Caco-2 (cell line): ENCODE results near the gene KDM4B. TPM values are rescaled to one million over a fixed set of nuclear protein-coding genes. Genes with fewer than 3 reads are reported as not detected.

Source experiments
- BruUV-seq: library from RNA; stranded (reverse); fragments of 400-500 nt; replicated peaks from 2 replicates; lab custom pipeline; 2021; lab: Mats Ljungman, UMichigan
- CTCF ChIA-PET: fragments of 300-600 bp; sonication (Branson Sonifier 250); formaldehyde crosslinking; loops from one replicate; lab custom pipeline; 2022; ENCODE audit warnings: antibody characterized with exemption; lab: Charles Lee
- POLR2A ChIA-PET: fragments of 300-600 bp; sonication (Branson Sonifier 250); formaldehyde crosslinking; loops from one replicate; lab custom pipeline; 2022; ENCODE audit warnings: antibody characterized with exemption; lab: Charles Lee
- DNase-seq, 2 experiments: peaks; one replicate each; pipeline versions ENCODE4 v3.0.0 to v3.0.0-alpha.2; 2020 to 2022
- H3K27me3 ChIP-seq: replicated peaks from 2 replicates; pipeline ENCODE4 v1.6.0; 2011; ENCODE audit warnings: low read length; ENCODE audit not compliant: control insufficient read depth, insufficient read depth
- H3K36me3 ChIP-seq: 2 replicates; pipeline ENCODE4 v1.5.1; 2011; ENCODE audit warnings: low read length; ENCODE audit not compliant: control insufficient read depth, insufficient read depth
- H3K4me1 ChIP-seq: fragments of 250-450 bp; sonication (Bioruptor Pico); 2 replicates; pipeline ENCODE4 v1.5.1; 2020; ENCODE audit warnings: mild to moderate bottlenecking
- H3K4me3 ChIP-seq: 2 replicates; pipeline ENCODE4 v1.5.1; 2011; ENCODE audit warnings: low read depth, mild to moderate bottlenecking, control low read depth, low read length
- H3K9me3 ChIP-seq: fragments of 250-450 bp; sonication (Bioruptor Pico); 2 replicates; pipeline ENCODE4 v1.5.1; 2020; ENCODE audit warnings: mild to moderate bottlenecking, moderate library complexity
- H3K27ac Mint-ChIP-seq: one replicate; pipeline ENCODE4 v1.8.0; 2022; ENCODE audit warnings: mixed read lengths; ENCODE audit not compliant: unreplicated experiment
- H3K27me3 Mint-ChIP-seq: one replicate; pipeline ENCODE4 v1.8.0; 2022; ENCODE audit warnings: mixed read lengths; ENCODE audit not compliant: insufficient read depth, unreplicated experiment
- H3K36me3 Mint-ChIP-seq: one replicate; pipeline ENCODE4 v1.8.0; 2022; ENCODE audit warnings: mild to moderate bottlenecking, mixed read lengths; ENCODE audit not compliant: insufficient read depth, unreplicated experiment
- H3K4me1 Mint-ChIP-seq: one replicate; pipeline ENCODE4 v1.8.0; 2022; ENCODE audit warnings: low read depth, mixed read lengths; ENCODE audit not compliant: unreplicated experiment
- H3K4me3 Mint-ChIP-seq: one replicate; pipeline ENCODE4 v1.8.0; 2022; ENCODE audit warnings: mild to moderate bottlenecking, moderate library complexity, mixed read lengths; ENCODE audit not compliant: unreplicated experiment
- H3K9me3 Mint-ChIP-seq: one replicate; pipeline ENCODE4 v1.8.0; 2022; ENCODE audit warnings: mixed read lengths; ENCODE audit not compliant: unreplicated experiment
- CTCF ChIP-seq, 2 experiments: fragments of 200-600 bp in 1 of 2; IDR thresholded peaks; 1 replicate in 1 of 2; 2 replicates in 1 of 2; pipeline versions ENCODE4 v1.5.1 to v1.8.0; 2011 to 2022; ENCODE audit warnings: antibody characterized with exemption in 1 of 2, control low read depth in 1 of 2, inconsistent platforms in 1 of 2, low read depth in 1 of 2, low read length in 1 of 2, mild to moderate bottlenecking in 1 of 2, moderate library complexity in 1 of 2; ENCODE audit not compliant: insufficient read depth in 1 of 2, severe bottlenecking in 1 of 2, unreplicated experiment in 1 of 2
- intact Hi-C: fragments of 100-400 bp; cut with micrococcal nuclease; formaldehyde crosslinking; loops from one replicate; pipeline ENCODE4 v1.10.0; 2022; ENCODE audit not compliant: unreplicated experiment
- total RNA-seq: library from RNA; stranded (reverse); gene quantifications from 2 replicates; pipeline ENCODE4 v1.2.3, GENCODE V29; 2022

The KDM4B gene
- total RNA-seq, 1 experiment from 2014 or later: 27.4 TPM

GRCh38 chr19:5119297-5119998 is 150.5 kb downstream of the KDM4B start:
- H3K27ac Mint-ChIP-seq: no peak overlapping the region
- BruUV-seq: no TSS peak

GRCh38 chr19:5120321-5120720 is 151.4 kb downstream of the KDM4B start:
- no TSS peak for BruUV-seq

More at GRCh38 chr19:5119297-5119998, 150.5 kb downstream of the KDM4B start:
- H3K4me1 ChIP-seq: no peaks in the 10 kb centered on the region
- H3K27me3 ChIP-seq: no peaks in the 10 kb centered on the region
- no peaks in the 10 kb centered on the region; the same call in 1 of the 2 replicates for H3K36me3 ChIP-seq
- H3K36me3 Mint-ChIP-seq: peaks cover 36% of the 10 kb centered on the region
- peaks cover 16% of the 10 kb centered on the region for H3K9me3 Mint-ChIP-seq
- TF ChIP-seq CTCF (IDR thresholded peaks at IDR 0.05; ENCODE audit: insufficient read depth in 1 of 2, low read depth in 1 of 2, low read length in 1 of 2, severe bottlenecking in 1 of 2, unreplicated experiment in 1 of 2): no peak
- DNase-seq: no peak
- no peak overlapping the region for H3K4me3 Mint-ChIP-seq
- no peaks in the 10 kb centered on the region for H3K27me3 Mint-ChIP-seq
- H3K4me3 ChIP-seq: no peak overlapping the region
- POLR2A ChIA-PET: no interaction called here
- peaks cover 4% of the 10 kb centered on the region; the same call in 1 of the 2 replicates for H3K9me3 ChIP-seq
- CTCF ChIA-PET: interaction anchor here (0.6 kb wide), 1 partner anchor 19 kb away, joined by 4 read pairs; no protein-coding TSS in a partner anchor
- no peaks in the 10 kb centered on the region for H3K4me1 Mint-ChIP-seq
- intact Hi-C loops: no loop called here

GRCh38 chr19:5120833-5121232 is 151.9 kb downstream of the KDM4B start:
- H3K36me3 Mint-ChIP-seq: peaks cover 27% of the 10 kb centered on the region
- CTCF ChIA-PET: no interaction called here
- BruUV-seq: no TSS peak

More at GRCh38 chr19:5120321-5120720, 151.4 kb downstream of the KDM4B start:
- H3K4me1 Mint-ChIP-seq: no peaks in the 10 kb centered on the region
- ChIA-PET POLR2A (no interaction called here), CTCF (no interaction called here)
- Histone ChIP-seq H3K9me3 (peaks cover 4% of the 10 kb centered on the region; the same call in 1 of the 2 replicates), H3K36me3 (no peaks in the 10 kb centered on the region; the same call in 1 of the 2 replicates), H3K4me3 (no peak overlapping the region), H3K27me3 (no peaks in the 10 kb centered on the region), H3K4me1 (no peaks in the 10 kb centered on the region)
- H3K9me3 Mint-ChIP-seq: peaks cover 14% of the 10 kb centered on the region
- no peak overlapping the region for H3K4me3 Mint-ChIP-seq
- no peak for DNase-seq
- H3K27me3 Mint-ChIP-seq: no peaks in the 10 kb centered on the region
- no peak for TF ChIP-seq CTCF (IDR thresholded peaks at IDR 0.05; ENCODE audit: insufficient read depth in 1 of 2, low read depth in 1 of 2, low read length in 1 of 2, severe bottlenecking in 1 of 2, unreplicated experiment in 1 of 2)
- H3K27ac Mint-ChIP-seq: no peak overlapping the region
- intact Hi-C loops: no loop called here
- H3K36me3 Mint-ChIP-seq: peaks cover 32% of the 10 kb centered on the region

More at GRCh38 chr19:5120833-5121232, 151.9 kb downstream of the KDM4B start:
- H3K9me3 ChIP-seq: no peaks in the 10 kb centered on the region
- H3K27ac Mint-ChIP-seq: no peak overlapping the region
- H3K4me3 ChIP-seq: no peak overlapping the region
- H3K27me3 ChIP-seq: no peaks in the 10 kb centered on the region
- H3K9me3 Mint-ChIP-seq: peaks cover 9% of the 10 kb centered on the region
- DNase-seq: no peak
- no peaks in the 10 kb centered on the region for H3K4me1 Mint-ChIP-seq
- no peaks in the 10 kb centered on the region for H3K27me3 Mint-ChIP-seq
- H3K4me3 Mint-ChIP-seq: no peak overlapping the region
- no peaks in the 10 kb centered on the region; the same call in 1 of the 2 replicates for H3K36me3 ChIP-seq
- no peaks in the 10 kb centered on the region for H3K4me1 ChIP-seq
- TF ChIP-seq CTCF (IDR thresholded peaks at IDR 0.05; ENCODE audit: insufficient read depth in 1 of 2, low read depth in 1 of 2, low read length in 1 of 2, severe bottlenecking in 1 of 2, unreplicated experiment in 1 of 2): no peak
- intact Hi-C loops: no loop called here
- POLR2A ChIA-PET: no interaction called here
